GOT3 (cell line): ENCODE results near the gene VGLL4.

ENCODE experiments used
- DNase-seq: peaks from one replicate; lab custom pipeline; 2025; ENCODE audit warnings: mixed read lengths; lab: John Stamatoyannopoulos, UW

VGLL4 gene

DNA sequence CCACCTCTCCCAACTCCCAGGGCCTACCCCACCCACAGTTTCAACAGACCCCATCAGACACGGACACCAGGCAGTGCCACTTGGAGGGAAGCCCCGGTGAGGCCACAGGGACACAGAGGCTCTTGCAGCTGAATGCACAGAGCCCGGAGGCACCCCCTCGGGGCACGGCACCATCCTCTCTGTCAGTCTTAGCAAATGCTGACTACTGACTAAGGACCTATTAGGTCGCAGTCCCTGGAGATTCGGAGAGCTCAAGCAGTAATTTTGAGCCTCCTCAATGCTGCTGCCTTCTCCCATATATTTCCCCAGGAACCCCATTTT lies 79.9 kb downstream of the VGLL4 start:
- DNase-seq = no peak

DNA sequence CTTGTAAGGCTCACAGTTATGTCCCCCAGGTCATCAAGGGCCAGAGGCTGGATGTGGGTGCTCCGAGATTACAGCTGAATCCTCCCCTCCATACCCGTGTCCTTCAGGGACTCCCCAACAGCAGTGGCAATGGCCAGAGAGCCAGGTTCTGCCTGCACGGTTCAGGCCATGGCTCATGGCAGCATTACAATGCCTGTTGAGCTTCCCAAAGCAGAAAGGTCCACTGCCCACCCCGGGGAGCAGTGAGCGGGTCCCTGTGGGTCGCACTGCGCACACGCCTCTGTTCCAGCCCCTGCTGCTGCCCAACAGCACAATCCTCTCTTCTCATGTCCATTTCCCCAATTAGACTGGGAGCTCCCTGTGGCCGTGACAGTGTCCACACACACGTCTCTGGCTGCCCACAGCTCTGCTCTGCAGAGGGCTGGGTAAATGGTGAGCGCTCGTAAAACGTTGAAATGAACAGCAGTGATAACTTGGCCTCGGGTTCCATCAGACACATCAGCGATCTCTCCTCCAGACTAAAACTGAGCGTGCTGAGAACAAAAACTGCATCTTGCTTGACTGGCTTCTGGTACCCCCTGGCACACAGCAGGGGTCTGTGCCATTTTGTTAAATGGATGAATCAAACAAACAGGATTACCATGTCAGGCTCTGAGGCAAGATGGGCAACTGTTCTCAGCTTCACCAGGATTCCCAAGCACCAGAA lies 80.4 kb downstream of the VGLL4 start:
- no peak for DNase-seq

DNA sequence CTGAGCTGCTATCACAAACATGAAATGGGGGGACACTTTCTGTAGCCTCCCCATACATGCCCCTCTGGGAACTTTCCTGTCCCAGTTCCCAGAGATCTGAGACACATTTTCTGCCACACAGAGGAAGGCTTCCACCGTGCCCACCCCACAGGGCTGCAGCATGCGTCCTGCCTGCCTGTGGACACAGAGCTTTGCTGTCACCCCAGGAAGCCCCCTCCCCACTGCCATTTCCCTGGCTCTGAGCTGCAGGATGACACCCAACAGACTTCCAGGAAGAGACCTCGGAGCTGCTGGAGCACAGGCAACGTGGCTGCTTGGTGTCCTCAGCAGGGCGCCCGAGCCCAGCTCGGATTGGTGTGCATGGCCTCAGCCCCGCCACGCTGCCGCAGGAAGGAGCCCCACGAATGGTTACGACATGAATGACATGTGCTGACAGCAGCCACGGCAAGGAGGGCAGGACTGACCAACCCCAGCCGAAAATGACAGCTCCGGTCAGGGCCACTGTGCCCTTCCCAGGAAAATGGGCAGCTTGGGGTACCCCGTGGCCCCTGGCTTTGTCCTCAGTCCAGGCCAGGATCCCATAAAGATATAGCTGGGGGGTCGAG lies 81.3 kb downstream of the VGLL4 start:
- DNase-seq = no peak

DNA sequence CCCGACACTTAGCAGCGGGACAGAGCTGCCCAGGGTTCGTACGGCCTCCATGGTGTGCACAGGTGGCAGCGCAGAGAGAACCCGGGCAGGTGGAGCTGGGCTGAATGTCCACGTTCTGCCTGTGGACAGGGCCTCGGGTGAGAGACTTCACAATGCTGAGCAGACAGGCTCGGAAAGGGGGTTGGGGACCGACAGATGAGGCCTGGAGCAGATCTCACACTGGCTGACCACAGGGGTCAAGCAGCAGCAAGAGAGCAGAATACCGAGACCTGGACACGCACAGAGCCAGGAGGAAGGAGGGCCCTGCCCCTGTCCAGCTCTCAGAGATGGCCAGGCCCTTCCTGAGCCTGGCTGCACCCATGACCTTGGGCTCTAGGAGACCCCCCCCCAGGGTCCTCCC lies 83.0 kb downstream of the VGLL4 start:
- no peak for DNase-seq

DNA sequence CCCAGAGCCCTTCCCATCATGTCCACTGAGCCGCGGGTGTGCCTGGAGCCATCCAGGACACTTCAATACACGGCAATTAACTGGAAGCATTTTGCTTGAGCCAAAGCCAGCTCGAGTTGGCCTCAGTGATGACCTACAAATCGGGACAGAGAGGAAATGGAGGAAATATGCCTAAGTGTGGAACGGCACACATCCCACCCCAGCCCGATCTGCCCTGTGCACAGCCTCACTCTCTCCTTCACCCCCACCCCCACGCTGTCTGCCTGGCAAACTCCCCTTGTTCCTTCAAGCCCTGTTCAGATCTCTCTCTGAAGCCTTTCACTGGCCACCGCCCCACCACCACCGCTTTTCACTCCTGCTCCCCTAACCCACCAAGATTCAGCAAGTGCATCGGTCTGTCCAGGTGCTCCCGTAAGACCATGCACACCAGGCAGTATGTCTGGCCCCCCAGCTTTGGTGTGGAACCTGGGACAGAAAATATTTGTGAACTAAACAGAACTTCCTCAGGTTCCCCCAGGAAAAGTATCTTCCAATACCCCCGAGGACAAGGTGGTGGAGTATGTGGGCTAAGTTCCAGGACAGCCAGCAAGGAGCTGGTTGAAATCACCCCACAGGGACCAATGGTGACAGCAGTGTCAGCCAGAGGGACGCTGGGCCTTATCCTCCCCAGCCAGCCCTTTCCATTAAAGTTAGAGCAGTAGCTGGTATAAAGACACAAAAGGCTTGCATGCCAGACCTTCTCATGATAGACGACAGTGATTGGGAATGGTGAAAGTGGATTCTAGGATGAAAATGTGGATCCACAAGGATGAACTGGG lies 83.7 kb downstream of the VGLL4 start:
- DNase-seq = no peak

DNA sequence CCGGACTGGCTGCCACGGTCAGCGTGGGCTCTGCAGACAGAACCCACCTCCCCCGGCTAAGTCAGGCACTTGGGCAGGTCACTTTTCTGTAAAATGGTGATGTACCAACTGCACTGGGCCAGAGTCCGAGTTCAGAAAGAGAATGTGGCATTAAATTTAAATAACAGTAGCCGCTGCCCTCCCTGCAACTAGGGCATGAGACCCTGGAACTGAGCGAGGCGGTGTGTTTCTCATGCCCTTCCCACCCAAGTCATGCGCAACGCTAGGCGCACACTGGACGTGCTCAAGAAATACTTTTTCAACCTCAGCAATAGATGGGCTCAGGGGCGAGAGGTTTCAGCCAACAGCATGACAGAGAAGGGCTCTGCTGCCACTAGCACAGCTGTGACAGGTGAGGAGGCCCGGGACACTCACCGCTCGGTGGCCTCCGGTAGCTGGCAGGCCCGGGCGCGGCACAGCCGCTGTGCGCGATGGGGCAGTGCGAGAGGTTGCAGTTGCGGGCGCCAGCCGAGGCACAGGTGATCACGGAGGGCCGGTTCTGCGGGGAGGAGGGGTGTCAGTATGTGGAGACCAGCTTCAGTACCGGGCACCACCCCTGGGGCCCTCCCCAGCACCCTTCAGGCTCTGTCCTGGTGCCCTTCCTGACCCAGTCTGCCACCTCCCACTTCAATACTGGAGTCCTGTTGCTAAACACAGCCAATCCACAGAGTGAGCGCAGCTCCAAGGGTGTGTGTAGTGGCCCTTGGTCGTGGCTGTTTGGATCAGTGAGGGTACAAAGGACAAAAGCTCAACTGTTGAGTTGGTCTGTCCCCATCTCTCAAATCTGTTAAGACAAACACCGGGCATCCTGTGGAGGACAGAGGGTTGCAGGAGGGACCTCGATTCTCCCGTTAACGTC lies 84.5 kb downstream of the VGLL4 start:
- DNase-seq = no peak

DNA sequence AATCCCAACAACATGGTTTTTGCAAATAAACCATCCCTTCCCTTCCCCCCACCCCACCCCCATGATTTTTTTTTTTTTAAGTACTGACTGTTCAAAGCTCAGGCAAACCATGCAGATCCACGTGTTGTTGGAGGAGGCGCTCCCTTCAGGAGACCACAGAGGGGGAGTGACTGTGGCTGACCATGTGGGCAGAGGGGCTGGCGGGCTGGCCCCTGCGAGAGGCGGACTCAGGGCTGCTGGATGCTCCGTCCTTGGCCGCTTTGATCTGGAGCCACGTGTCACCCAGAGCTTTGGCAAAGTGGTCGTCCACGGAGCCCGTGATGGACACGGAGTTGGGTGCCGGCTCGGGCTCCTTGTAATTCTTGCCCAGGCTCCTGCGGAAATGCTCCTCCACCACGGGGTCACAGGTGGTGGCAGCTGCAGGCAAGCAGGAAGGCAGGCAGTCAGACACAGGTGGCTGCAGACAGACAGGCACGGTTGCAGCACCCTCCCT lies 85.3 kb downstream of the VGLL4 start:
- DNase-seq = no peak

DNA sequence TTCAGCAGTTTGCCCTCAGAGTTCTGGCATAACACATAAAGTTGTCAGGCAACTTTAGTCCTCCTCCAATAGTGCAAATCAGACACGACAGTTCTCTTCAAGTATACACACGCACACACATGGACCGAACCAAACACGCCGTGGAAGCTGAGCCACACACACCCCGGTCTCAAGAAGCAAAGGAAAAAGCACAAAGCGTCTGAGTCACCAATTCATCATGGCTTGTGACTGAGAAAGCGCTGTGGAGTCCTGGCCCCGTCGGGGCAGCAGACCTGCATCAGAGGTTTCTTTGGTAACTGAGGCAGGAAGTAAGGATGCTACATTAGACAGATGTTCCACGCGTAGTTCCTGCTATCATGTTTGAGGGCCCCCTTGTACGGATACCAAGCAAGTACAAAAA lies 85.7 kb downstream of the VGLL4 start:
- DNase-seq = no peak

DNA sequence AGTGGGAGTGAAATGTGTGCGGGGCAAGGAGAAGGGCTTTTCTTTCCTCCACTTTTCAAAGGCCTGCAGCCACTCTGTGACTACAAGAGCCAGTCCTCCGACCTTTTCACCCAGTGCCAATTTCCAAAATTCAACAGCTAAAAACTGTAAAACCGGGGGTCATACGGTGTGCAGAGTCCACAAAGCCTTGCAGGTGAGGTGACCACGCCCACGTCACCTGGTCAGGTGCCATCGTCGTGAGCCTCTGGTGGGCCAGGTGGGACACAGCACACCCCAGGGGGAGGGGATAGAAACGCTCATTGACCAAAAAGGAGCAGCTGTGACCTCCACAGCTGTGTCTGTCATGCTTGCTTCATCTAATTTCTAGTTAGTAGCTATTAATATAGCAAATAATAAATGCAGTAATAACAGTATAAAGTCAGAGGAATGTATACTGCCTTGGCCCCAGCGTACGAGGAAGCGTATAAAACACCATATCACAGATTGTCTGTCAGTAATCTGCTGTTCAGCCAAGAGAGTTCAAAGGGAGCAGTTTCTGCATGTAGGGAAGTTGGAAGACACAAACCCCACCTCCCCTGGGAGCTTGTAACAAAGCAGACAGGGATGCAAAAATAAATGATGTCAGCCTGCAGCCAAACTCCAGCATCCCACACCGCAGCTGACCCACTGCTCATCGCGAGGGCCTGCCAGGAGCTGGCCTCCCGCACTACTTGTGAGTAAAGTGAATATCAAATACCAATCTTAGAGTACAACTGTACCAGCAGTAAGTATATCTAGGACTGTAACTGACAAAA lies 86.7 kb downstream of the VGLL4 start:
- no peak for DNase-seq

DNA sequence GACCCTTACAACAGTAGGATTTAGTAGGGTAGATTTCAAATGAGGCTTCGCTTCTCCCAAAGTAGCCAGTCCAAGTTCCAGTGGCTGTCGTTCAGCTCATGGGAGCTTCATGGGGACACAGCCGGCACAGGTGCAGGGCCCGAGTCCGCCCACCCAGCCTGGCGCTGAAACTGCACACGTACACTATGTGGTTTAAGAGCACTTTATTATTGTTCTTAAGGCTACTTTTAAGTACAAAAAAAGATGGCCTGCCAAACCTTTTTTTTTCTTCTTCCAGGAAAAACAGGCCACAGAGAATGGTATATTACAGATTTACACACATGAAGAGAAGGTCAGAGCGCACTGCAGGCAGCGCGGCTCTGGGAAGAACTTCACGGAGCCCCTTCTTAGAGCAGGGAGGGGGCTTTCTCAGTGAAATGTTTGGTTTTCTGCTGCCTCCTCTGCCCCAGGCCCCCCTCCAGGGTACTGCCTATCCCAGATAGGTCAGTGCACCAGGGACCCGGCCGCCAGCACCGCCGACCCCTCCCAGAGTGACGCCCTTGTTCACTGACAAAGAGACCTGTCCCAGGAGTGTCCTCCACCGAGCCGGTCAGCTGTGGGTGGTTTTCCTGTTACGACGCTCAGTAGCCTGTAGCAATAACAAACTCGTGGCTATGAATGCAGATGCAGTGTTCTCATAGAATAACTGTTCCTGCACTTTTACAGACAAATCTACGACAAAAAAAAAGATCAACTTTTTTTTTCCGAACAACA lies 87.7 kb downstream of the VGLL4 start:
- DNase-seq = no peak

DNA sequence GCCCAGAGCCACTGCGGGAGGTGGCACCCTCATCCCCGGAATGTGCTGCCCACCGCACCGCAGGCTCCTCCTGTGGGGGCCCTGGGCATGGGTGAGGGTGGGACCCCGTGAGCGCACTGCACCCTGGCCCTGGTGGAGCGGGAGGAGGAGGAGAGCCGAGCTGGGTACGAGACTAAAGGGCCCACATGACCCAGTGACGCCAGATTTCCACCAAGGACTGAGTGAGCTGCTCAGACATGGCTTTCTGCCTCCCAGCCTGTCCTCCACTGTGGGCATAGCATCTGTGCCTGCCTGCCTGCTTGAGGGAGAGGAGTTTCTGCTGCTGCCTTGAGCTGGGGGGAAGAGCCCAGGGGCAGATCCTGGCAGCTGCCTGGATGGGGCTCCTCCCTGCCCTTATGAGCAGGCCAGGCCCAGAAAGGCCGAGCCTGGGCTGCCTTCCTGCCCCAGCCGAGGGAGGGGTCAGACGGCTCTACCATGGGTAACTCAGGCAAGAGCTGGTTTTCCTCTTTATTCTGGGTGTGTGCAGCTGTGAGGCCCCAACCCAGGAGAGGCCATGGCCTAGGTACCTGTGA lies 88.4 kb downstream of the VGLL4 start:
- no peak for DNase-seq

DNA sequence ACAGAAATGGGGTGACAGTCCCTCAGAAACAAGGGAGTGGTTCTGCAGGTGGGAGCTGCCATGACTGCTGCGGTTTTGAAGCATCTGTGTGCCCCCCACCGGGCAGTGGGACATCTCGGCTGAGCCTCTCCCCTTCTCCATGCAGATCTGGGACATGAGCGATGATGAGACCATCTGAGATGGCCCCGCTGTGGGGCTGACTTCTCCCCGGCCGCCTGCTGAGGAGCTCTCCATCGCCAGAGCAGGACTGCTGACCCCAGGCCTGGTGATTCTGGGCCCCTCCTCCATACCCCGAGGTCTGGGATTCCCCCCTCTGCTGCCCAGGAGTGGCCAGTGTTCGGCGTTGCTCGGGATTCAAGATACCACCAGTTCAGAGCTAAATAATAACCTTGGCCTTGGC lies 89.0 kb downstream of the VGLL4 start:
- no peak for DNase-seq

DNA sequence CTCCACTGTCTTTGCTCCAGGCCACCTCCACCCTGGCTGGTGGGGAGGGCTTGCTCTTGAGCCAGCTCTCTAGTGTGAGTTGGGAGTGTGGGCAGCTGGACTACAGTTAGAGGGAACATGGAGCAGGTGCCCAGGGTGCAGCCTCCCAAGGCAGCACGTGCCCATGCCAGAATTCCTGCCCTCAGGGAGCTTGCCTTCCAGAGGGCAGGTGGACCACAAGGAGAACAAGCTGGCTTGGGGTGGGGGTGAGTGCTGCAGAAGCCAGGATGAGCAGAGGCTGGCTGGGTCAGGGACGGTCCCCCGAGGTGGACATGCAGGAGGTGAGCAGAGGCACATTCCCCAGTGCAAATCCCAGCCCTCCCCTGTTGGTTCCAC lies 89.5 kb downstream of the VGLL4 start:
- no peak for DNase-seq

DNA sequence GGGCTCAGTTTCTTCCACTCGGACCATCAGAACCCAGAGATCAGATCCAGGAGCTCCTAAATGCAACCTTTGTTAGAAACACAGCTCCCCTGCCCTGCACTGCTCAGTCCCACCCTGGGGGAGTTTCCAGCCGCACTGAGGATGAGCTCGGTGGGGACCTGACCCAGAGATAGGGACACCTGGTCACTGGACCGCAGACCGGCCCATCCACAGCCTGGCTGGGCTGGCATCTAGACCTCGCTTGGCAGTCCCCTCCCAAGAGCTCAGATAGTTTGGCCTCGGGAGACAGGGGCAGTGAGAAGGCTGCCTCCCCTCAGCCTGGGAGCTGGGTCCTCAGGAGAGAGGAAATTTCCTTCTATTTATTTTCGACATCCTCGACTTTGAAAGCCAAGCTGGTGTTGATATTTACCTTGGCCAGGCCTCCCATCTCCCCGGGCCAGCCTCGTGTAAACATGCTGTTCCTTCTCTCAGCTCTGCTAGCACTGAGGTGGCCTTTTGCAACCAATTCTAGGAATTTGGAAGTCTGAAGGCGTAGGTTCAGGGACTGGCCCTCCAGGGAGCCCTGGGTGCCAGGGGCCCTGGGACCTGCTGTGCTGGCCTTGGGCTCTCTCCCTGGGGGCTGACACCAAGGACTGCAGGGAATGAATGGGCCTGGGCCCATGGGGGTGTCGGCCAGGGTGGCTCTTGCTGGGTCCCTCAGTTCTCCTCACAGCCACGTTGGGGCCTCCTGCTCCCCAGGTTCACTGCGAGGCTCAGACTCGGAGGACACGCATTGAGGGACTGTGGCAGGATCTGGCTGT lies 90.1 kb downstream of the VGLL4 start:
- no peak for DNase-seq

DNA sequence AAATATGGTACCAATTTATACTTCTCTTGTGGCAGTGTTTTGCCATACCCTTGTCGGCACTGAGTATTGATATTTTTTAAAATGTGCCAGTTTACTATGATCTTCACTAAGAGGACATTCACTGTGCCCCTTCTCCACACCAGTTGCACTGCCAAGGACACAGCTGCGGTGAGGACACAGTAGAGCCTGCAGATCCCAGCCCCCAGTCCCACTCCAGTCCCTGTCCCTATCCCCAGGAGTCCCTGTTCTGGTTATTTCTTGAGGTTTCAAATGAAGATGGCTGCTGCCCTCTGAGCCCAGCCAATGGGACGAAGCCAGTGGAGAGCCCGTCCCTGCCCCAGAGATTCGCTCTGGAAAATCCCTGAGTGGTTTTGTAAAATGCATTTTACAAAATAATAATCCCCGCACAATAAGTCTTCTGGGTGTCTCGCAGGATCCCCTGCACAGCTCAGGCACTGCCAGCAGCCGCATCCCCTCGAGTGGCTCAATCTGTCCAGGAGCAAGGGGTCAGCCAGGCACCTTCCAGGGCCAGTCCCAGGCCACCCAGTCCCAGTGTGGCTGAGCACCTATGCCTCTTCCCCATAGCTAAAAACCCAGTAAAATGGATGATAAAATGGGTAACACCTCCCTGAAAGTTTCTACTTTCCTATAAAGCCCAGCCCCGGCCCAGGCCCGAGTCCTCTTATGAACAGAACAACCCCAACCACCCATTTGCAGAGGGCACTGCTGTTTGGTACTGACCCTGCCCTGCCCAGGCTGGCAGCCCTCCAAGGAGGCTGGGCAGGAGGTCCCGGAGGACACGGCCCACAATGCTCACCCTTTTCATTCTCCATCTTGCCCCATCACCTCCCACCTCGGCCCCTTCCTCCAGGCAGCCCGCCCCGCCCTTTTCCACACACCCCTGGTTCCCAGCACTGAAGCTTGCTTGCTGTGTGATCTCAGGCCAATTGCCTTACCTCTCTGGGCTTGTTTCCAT lies 91.1 kb downstream of the VGLL4 start:
- DNase-seq = no peak

DNA sequence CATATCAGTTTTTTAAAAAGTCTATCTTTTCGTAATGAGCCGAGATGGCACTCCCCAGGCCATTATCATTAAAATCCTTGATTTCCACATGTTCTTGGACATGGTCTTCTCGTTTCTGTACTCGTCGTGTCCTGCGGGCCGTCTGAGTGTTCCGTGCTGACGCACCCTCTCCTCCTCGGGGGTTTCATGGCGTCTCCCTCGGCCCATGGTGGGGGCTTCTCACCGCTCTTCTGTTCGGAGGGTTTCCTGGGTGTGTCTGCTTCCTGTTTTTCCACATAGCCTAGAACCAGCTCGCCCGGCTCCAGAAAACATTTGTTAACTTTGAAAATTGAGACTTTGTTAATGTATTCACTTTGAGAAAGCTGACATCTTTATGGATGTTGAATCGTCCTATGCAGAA lies 92.7 kb downstream of the VGLL4 start:
- DNase-seq = no peak

DNA sequence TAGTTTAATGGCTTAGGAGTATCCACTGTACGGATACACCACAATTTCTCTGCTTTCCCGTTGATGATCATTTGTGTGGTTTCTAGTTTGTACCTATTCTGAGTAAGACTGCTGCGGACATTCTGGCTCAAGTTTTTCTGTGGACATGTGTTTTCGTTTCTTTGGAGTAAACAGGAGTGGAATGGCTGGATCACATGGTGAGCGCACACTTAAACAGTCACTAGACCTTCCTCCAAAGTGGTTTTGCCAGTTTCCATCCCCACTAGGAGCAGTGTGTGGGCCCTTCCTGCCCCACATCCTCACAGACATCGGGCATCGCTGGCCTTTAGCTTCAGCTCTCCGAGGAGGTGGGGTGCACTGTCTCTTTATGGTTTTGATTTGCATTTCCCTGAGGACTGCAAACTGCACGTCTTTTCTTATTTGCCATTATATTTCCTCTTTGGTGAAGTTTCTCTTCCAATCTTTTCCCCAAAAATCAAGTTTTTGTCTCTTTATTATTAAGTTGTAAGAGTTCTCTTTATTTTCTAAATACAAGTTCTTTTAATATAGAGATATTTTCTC lies 94.1 kb downstream of the VGLL4 start:
- DNase-seq = no peak

DNA sequence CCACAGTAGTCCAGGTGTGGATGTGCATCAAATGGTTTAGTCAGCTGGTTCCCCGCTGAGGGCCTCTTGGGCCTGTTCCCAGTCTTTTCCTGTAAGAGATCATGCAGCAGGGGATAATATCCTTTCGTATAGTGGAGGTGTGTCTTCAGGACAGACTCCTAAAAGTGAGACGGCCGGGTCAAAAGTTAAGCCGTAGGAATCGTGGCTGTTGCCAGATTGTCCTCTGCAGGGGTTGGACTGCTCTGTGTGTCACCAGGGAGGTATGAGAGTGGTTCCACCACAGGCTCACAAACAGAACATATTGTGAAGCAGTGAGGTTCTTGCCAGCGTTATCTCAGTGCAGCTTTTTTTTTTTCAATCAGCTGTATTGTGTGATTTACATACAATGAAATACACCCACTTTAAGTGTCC lies 95.0 kb downstream of the VGLL4 start:
- no peak for DNase-seq
